ENCODE results near the gene SIKE1. TPM values are rescaled to one million over a fixed set of nuclear protein-coding genes. Genes with fewer than 3 reads are reported as not detected.

Gene SIKE1
- total RNA-seq, 6 experiments from 2014 or later, result 39.1 to 48.7 (median 42.0) TPM

- DNase-seq, result no peak
Observed at GRCh38 chr1:114771992-114772391, 8.5 kb downstream of the SIKE1 start.

GRCh38 chr1:114770989-114771388 is 9.5 kb downstream of the SIKE1 start:
- TF ChIP-seq CTCF (IDR thresholded peaks at IDR 0.05), result no peak
- no peak overlapping the region for H3K4me3 Mint-ChIP-seq
- no peaks in the 10 kb centered on the region for H3K4me1 Mint-ChIP-seq (ENCODE audit: low read depth)
- DNase-seq, result no peak
- H3K9me3 Mint-ChIP-seq, result no peaks in the 10 kb centered on the region
- no peak overlapping the region for H3K27ac Mint-ChIP-seq
- H3K36me3 Mint-ChIP-seq (ENCODE audit: low read depth), result peaks cover 5% of the 10 kb centered on the region; the same call in 1 of the 2 replicates
- H3K27me3 Mint-ChIP-seq (ENCODE audit: insufficient read depth), result no peaks in the 10 kb centered on the region; the same call in 1 of the 2 replicates

More at GRCh38 chr1:114771992-114772391, 8.5 kb downstream of the SIKE1 start:
- no peaks in the 10 kb centered on the region for H3K4me1 Mint-ChIP-seq (ENCODE audit: low read depth)
- TF ChIP-seq CTCF (IDR thresholded peaks at IDR 0.05), result no peak
- no peak overlapping the region for H3K27ac Mint-ChIP-seq
- peaks cover 5% of the 10 kb centered on the region; the same call in 1 of the 2 replicates for H3K36me3 Mint-ChIP-seq (ENCODE audit: low read depth)
- no peaks in the 10 kb centered on the region for H3K9me3 Mint-ChIP-seq
- H3K4me3 Mint-ChIP-seq, result no peak overlapping the region
- H3K27me3 Mint-ChIP-seq (ENCODE audit: insufficient read depth), result no peaks in the 10 kb centered on the region

- H3K27me3 Mint-ChIP-seq (ENCODE audit: insufficient read depth), result no peaks in the 10 kb centered on the region; the same call in 1 of the 2 replicates
- peaks cover 5% of the 10 kb centered on the region; the same call in 1 of the 2 replicates for H3K36me3 Mint-ChIP-seq (ENCODE audit: low read depth)
- no peak for DNase-seq
- H3K4me1 Mint-ChIP-seq (ENCODE audit: low read depth), result no peaks in the 10 kb centered on the region
- H3K4me3 Mint-ChIP-seq, result no peak overlapping the region
- peak; percentile 49 for TF ChIP-seq CTCF (IDR thresholded peaks at IDR 0.05)
- H3K9me3 Mint-ChIP-seq, result no peaks in the 10 kb centered on the region; the same call in 1 of the 2 replicates
- no peak overlapping the region for H3K27ac Mint-ChIP-seq
Observed at GRCh38 chr1:114764689-114765088, 15.8 kb downstream of the SIKE1 start.

- peak overlapping the region; percentile 92 for H3K4me3 Mint-ChIP-seq
- no peaks in the 10 kb centered on the region; the same call in 1 of the 2 replicates for H3K9me3 Mint-ChIP-seq
- peak; percentile 9 for DNase-seq
- peak overlapping the region; percentile 100 for H3K27ac Mint-ChIP-seq
- H3K36me3 Mint-ChIP-seq (ENCODE audit: low read depth), result peaks cover 16% of the 10 kb centered on the region
- no peaks in the 10 kb centered on the region for H3K27me3 Mint-ChIP-seq (ENCODE audit: insufficient read depth)
- H3K4me1 Mint-ChIP-seq (ENCODE audit: low read depth), result peaks cover 48% of the 10 kb centered on the region
- TF ChIP-seq CTCF (IDR thresholded peaks at IDR 0.05), result 0 out of 2 replicates have a peak, but pooled peaks have one; percentile 4
Observed at GRCh38 chr1:114758256-114758832, 22.1 kb downstream of the SIKE1 start.

GRCh38 chr1:114757455-114758255 is 22.8 kb downstream of the SIKE1 start, which contains the start of gene CSDE1:
Gene CSDE1, minus strand, starts transcription at chr1:114757984. Its CDS starts 18,094 bp downstream, at chr1:114739890.
- no peaks in the 10 kb centered on the region for H3K9me3 Mint-ChIP-seq
- H3K27me3 Mint-ChIP-seq (ENCODE audit: insufficient read depth), result no peaks in the 10 kb centered on the region
- peak within 1 kb of the TSS; percentile 100 for H3K27ac Mint-ChIP-seq
- TF ChIP-seq CTCF (IDR thresholded peaks at IDR 0.05), result peak; percentile 66
- peak within 1 kb of the TSS; percentile 92 for H3K4me3 Mint-ChIP-seq
- peak; percentile 99 for DNase-seq
- H3K36me3 Mint-ChIP-seq (ENCODE audit: low read depth), result peaks cover 16% of the 10 kb centered on the region
- H3K4me1 Mint-ChIP-seq (ENCODE audit: low read depth), result peaks cover 55% of the 10 kb centered on the region

All from HFFc6 (cell line).